ENCODE results near the gene SNRNP48. TPM values are rescaled to one million over a fixed set of nuclear protein-coding genes. Genes with fewer than 3 reads are reported as not detected.

The SNRNP48 gene
- 10 to 100 TPM; 12.2 to 14.2 (median 12.5) TPM for total RNA-seq

GRCh38 chr6:7589949-7590917, at the start of gene SNRNP48:
SNRNP48 (plus strand) TSS chr6:7590198; CDS start chr6:7590258, 60 bp downstream.
- Mint-ChIP-seq H3K36me3 (ENCODE audit: insufficient read depth) (peaks cover 8% of the 10 kb centered on the region), H3K27me3 (ENCODE audit: low read depth) (no peaks in the 10 kb centered on the region), H3K9me3 (no peaks in the 10 kb centered on the region), H3K4me3 (peak within 1 kb of the TSS; percentile 100), H3K4me1 (ENCODE audit: low read depth) (peaks cover 37% of the 10 kb centered on the region)
- DNase-seq, result peak; percentile 88
- peak; percentile 99 for ATAC-seq

- DNase-seq (no peak), ATAC-seq (no peak)
- peaks cover 76% of the 10 kb centered on the region for H3K27me3 Mint-ChIP-seq (ENCODE audit: low read depth)
- H3K4me3 Mint-ChIP-seq, result peak overlapping the region; percentile 54
- no peaks in the 10 kb centered on the region for H3K9me3 Mint-ChIP-seq
- H3K36me3 Mint-ChIP-seq (ENCODE audit: insufficient read depth), result no peaks in the 10 kb centered on the region
- H3K4me1 Mint-ChIP-seq (ENCODE audit: low read depth), result peaks cover 13% of the 10 kb centered on the region
These were observed 49.4 kb upstream of the SNRNP48 start for GRCh38 chr6:7540595-7540994.

- peaks cover 74% of the 10 kb centered on the region for H3K27me3 Mint-ChIP-seq (ENCODE audit: low read depth)
- no peaks in the 10 kb centered on the region for H3K9me3 Mint-ChIP-seq
- peak within 1 kb of the TSS; percentile 72 for H3K4me3 Mint-ChIP-seq
- H3K4me1 Mint-ChIP-seq (ENCODE audit: low read depth), result peaks cover 13% of the 10 kb centered on the region
- DNase-seq (peak; percentile 14), ATAC-seq (peak; percentile 74 to 82)
- H3K36me3 Mint-ChIP-seq (ENCODE audit: insufficient read depth), result no peaks in the 10 kb centered on the region
These were observed 48.6 kb upstream of the SNRNP48 start, which contains the start of gene DSP for GRCh38 chr6:7541175-7542064. DSP (plus strand) TSS chr6:7541671; CDS start chr6:7541916, 245 bp downstream.

GRCh38 chr6:7542065-7542873, 47.7 kb upstream of the SNRNP48 start:
- H3K4me3 Mint-ChIP-seq, result peak overlapping the region; percentile 72
- ATAC-seq (peak in 1 of 2 donors; percentile 11), DNase-seq (peak; percentile 9)
- no peaks in the 10 kb centered on the region for H3K36me3 Mint-ChIP-seq (ENCODE audit: insufficient read depth)
- H3K27me3 Mint-ChIP-seq (ENCODE audit: low read depth), result peaks cover 72% of the 10 kb centered on the region
- no peaks in the 10 kb centered on the region for H3K9me3 Mint-ChIP-seq
- peaks cover 13% of the 10 kb centered on the region for H3K4me1 Mint-ChIP-seq (ENCODE audit: low read depth)

- no peaks in the 10 kb centered on the region for H3K9me3 Mint-ChIP-seq
- no peak for ATAC-seq
These were observed 46.9 kb upstream of the SNRNP48 start for GRCh38 chr6:7542874-7543624.

GRCh38 chr6:7543789-7544424, 46.1 kb upstream of the SNRNP48 start:
- H3K9me3 Mint-ChIP-seq, result no peaks in the 10 kb centered on the region
- H3K4me1 Mint-ChIP-seq (ENCODE audit: low read depth), result peaks cover 13% of the 10 kb centered on the region
- H3K4me3 Mint-ChIP-seq, result peak overlapping the region; percentile 1
- H3K27me3 Mint-ChIP-seq (ENCODE audit: low read depth), result peaks cover 70% of the 10 kb centered on the region
- no peaks in the 10 kb centered on the region for H3K36me3 Mint-ChIP-seq (ENCODE audit: insufficient read depth)
- DNase-seq, result no peak
- ATAC-seq, result no peak

More at GRCh38 chr6:7542874-7543624, 46.9 kb upstream of the SNRNP48 start:
- Mint-ChIP-seq H3K4me3 (no peak overlapping the region), H3K36me3 (ENCODE audit: insufficient read depth) (no peaks in the 10 kb centered on the region), H3K4me1 (ENCODE audit: low read depth) (peaks cover 13% of the 10 kb centered on the region), H3K27me3 (ENCODE audit: low read depth) (peaks cover 71% of the 10 kb centered on the region)
- DNase-seq, result no peak

- H3K36me3 Mint-ChIP-seq (ENCODE audit: insufficient read depth), result no peaks in the 10 kb centered on the region
- no peaks in the 10 kb centered on the region for H3K9me3 Mint-ChIP-seq
- H3K27me3 Mint-ChIP-seq (ENCODE audit: low read depth), result peaks cover 67% of the 10 kb centered on the region
- H3K4me1 Mint-ChIP-seq (ENCODE audit: low read depth), result peaks cover 13% of the 10 kb centered on the region
- H3K4me3 Mint-ChIP-seq, result no peak overlapping the region
- ATAC-seq (no peak), DNase-seq (no peak)
These were observed 45.4 kb upstream of the SNRNP48 start for GRCh38 chr6:7544597-7544996.

- no peak overlapping the region for H3K4me3 Mint-ChIP-seq
- no peaks in the 10 kb centered on the region for H3K36me3 Mint-ChIP-seq (ENCODE audit: insufficient read depth)
- no peaks in the 10 kb centered on the region for H3K9me3 Mint-ChIP-seq
- DNase-seq (no peak), ATAC-seq (no peak)
- H3K4me1 Mint-ChIP-seq (ENCODE audit: low read depth), result peaks cover 13% of the 10 kb centered on the region
- H3K27me3 Mint-ChIP-seq (ENCODE audit: low read depth), result peaks cover 58% of the 10 kb centered on the region
These were observed 44.5 kb upstream of the SNRNP48 start for GRCh38 chr6:7545316-7546019.

GRCh38 chr6:7546020-7546369, 44.0 kb upstream of the SNRNP48 start:
- no peaks in the 10 kb centered on the region for H3K36me3 Mint-ChIP-seq (ENCODE audit: insufficient read depth)
- peaks cover 8% of the 10 kb centered on the region for H3K4me1 Mint-ChIP-seq (ENCODE audit: low read depth)
- ATAC-seq (no peak), DNase-seq (no peak)
- H3K9me3 Mint-ChIP-seq, result no peaks in the 10 kb centered on the region
- peaks cover 53% of the 10 kb centered on the region for H3K27me3 Mint-ChIP-seq (ENCODE audit: low read depth)
- H3K4me3 Mint-ChIP-seq, result no peak overlapping the region

GRCh38 chr6:7546383-7546782, 43.6 kb upstream of the SNRNP48 start:
- DNase-seq, result no peak
- Mint-ChIP-seq H3K4me1 (ENCODE audit: low read depth) (peaks cover 6% of the 10 kb centered on the region), H3K36me3 (ENCODE audit: insufficient read depth) (no peaks in the 10 kb centered on the region), H3K9me3 (no peaks in the 10 kb centered on the region), H3K4me3 (no peak overlapping the region), H3K27me3 (ENCODE audit: low read depth) (peaks cover 52% of the 10 kb centered on the region)
- ATAC-seq, result no peak

- H3K4me3 Mint-ChIP-seq, result no peak overlapping the region
- peaks cover 6% of the 10 kb centered on the region for H3K4me1 Mint-ChIP-seq (ENCODE audit: low read depth)
- peaks cover 48% of the 10 kb centered on the region for H3K27me3 Mint-ChIP-seq (ENCODE audit: low read depth)
- DNase-seq (no peak), ATAC-seq (no peak)
- H3K36me3 Mint-ChIP-seq (ENCODE audit: insufficient read depth), result no peaks in the 10 kb centered on the region
- no peaks in the 10 kb centered on the region for H3K9me3 Mint-ChIP-seq
These were observed 43.1 kb upstream of the SNRNP48 start for GRCh38 chr6:7546896-7547295.

- Mint-ChIP-seq H3K9me3 (no peaks in the 10 kb centered on the region), H3K4me1 (ENCODE audit: low read depth) (peaks cover 6% of the 10 kb centered on the region), H3K27me3 (ENCODE audit: low read depth) (peaks cover 46% of the 10 kb centered on the region), H3K36me3 (ENCODE audit: insufficient read depth) (no peaks in the 10 kb centered on the region), H3K4me3 (no peak overlapping the region)
- DNase-seq, result no peak
- no peak for ATAC-seq
These were observed 42.7 kb upstream of the SNRNP48 start for GRCh38 chr6:7547315-7547714.
